Karpas-422 (cell line): ENCODE measurements around the gene DGKZ. TPM values are rescaled to one million over a fixed set of nuclear protein-coding genes. Genes with fewer than 3 reads are reported as not detected.

Experiments
- DNase-seq: peaks from one replicate; pipeline ENCODE4 v3.0.0-alpha.2; 2015
- H2AFZ ChIP-seq: fragments of 200-600 bp; sonication (generic); 2 replicates; pipeline ENCODE4 v1.6.1; 2014; ENCODE audit warnings: antibody characterized with exemption, low read length, mixed read lengths
- H3K27ac ChIP-seq: fragments of 200-600 bp; sonication (generic); 2 replicates; pipeline ENCODE4 v1.5.1; 2014; ENCODE audit warnings: mild to moderate bottlenecking, low read length, moderate library complexity
- H3K27me3 ChIP-seq: fragments of 200-600 bp; sonication (generic); 2 replicates; pipeline ENCODE4 v1.6.1; 2014; ENCODE audit warnings: low read length, mixed read lengths
- H3K36me3 ChIP-seq: fragments of 200-600 bp; sonication (generic); 2 replicates; pipeline ENCODE4 v1.6.1; 2014; ENCODE audit warnings: low read length, mixed read lengths; ENCODE audit not compliant: insufficient read depth
- H3K4me1 ChIP-seq: fragments of 200-600 bp; sonication (generic); 2 replicates; pipeline ENCODE4 v1.6.1; 2014; ENCODE audit warnings: mild to moderate bottlenecking, low read length, mixed read lengths
- H3K4me2 ChIP-seq: fragments of 200-600 bp; sonication (generic); 2 replicates; pipeline ENCODE4 v1.6.1; 2014; ENCODE audit warnings: low read length, low read depth, mild to moderate bottlenecking; ENCODE audit not compliant: poor library complexity, severe bottlenecking
- H3K4me3 ChIP-seq: fragments of 200-600 bp; sonication (generic); 2 replicates; pipeline ENCODE4 v1.5.1; 2014; ENCODE audit warnings: mild to moderate bottlenecking, antibody characterized with exemption, low read length, mixed read lengths
- H3K79me2 ChIP-seq: fragments of 200-600 bp; sonication (generic); 2 replicates; pipeline ENCODE4 v1.6.1; 2014; ENCODE audit warnings: mild to moderate bottlenecking, low read length, mixed read lengths
- H3K9ac ChIP-seq: fragments of 200-600 bp; sonication (generic); 2 replicates; pipeline ENCODE4 v1.6.0; 2014; ENCODE audit warnings: low read length
- H3K9me2 ChIP-seq: fragments of 200-600 bp; sonication (generic), shearing (Covaris generic); replicated peaks from 2 replicates; pipeline ENCODE4 v1.6.0; 2014; ENCODE audit warnings: mild to moderate bottlenecking, low read length, moderate library complexity; ENCODE audit not compliant: insufficient read depth
- H3K9me3 ChIP-seq: fragments of 300-700, 200-600 bp; sonication (generic); 2 replicates; pipeline ENCODE4 v1.6.1; 2014; ENCODE audit warnings: low read length, mixed read lengths
- H4K20me1 ChIP-seq: fragments of 200-600 bp; sonication (generic); 2 replicates; pipeline ENCODE4 v1.6.1; 2014; ENCODE audit warnings: mild to moderate bottlenecking, antibody characterized with exemption, low read length, low read depth; ENCODE audit not compliant: insufficient read depth
- total RNA-seq: library from RNA; depleted of rRNA; stranded (reverse); fragments of >200 nt; shearing (Covaris generic); gene quantifications from 2 replicates; pipeline ENCODE4 v1.2.3, GENCODE V29; 2014; ENCODE audit warnings: low replicate concordance

The DGKZ gene
- total RNA-seq, 1 experiment from 2014 or later = 59.4 TPM

DNA sequence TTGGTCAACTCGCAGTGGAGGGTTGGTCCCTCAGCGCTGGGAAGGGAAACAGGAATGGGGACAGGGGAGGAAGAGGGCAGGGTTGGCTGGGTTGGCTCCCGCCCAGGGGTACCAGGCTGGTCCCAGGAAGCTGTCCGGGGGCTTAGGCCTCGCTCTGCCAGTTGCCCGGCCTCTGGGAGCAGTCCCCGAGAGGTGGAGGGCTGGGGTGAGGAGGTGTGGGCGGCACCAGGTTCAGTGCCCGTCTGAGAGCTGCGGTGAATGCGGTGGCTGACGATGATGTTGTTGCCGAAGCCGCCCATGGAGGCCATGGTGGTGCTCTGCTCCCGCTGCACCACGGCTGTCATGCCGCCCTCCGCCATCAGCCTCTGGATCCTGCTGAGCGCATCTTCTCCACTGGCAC lies 50.3 kb downstream of the DGKZ start:
- Histone ChIP-seq H3K4me3 (no peak overlapping the region), H3K9ac (no peak overlapping the region), H3K4me2 (no peak overlapping the region), H3K79me2 (no peaks in the 10 kb centered on the region), H2AFZ (no peak overlapping the region), H3K9me2 (no peaks in the 10 kb centered on the region), H3K4me1 (peaks cover 4% of the 10 kb centered on the region), H3K27me3 (no peaks in the 10 kb centered on the region), H4K20me1 (peaks cover 14% of the 10 kb centered on the region), H3K36me3 (no peaks in the 10 kb centered on the region), H3K27ac (no peak overlapping the region), H3K9me3 (no peaks in the 10 kb centered on the region)
- DNase-seq = no peak

DNA sequence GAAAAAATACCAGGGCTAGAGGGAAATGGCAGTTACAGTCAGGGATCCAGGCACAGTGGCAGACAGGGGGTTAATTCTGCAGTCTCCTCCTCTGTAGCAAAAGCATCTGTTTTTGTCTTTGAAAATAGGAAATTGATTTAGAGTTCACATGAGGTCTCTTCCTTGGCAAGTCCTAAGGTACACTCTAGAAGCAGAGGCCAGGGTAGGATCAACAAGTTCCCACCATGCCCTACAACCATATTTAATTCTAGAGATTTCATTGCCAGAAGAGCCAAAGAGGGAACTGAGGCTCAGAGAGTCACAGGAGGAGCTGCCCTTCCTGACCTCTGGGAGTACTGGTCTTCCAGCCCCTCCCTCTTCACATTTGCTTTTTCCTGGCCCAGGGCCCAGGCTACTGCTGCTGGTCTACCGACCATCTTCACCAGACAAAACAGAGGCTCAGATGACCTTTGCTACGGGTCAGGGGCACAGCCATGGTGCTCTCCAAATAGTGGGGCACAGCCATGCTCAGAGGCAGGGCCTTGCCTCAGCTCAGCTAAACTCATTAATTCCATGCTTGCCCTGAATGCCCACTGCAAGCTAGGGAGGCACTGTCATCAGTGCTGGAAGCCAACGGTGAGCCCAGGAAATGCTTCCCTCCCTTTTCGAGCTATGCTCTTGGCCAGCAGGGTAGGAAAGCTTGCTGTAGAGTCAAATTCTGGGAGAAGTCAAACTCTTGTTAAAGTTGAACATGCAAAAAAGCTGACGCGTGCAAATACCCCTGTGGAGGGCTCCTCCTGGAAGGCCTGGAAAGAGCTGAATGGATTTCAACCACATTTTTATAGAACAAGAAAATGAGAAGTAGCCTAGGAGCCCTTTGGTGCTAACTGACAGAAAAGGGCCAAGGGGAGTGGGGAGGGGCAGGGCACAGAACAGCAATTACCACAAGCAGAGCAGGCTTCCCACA lies 56.0 kb downstream of the DGKZ start:
- Histone ChIP-seq H4K20me1 (no peaks in the 10 kb centered on the region), H2AFZ (no peak overlapping the region), H3K4me3 (no peak overlapping the region), H3K27ac (no peak overlapping the region), H3K79me2 (no peaks in the 10 kb centered on the region), H3K27me3 (no peaks in the 10 kb centered on the region), H3K4me1 (no peaks in the 10 kb centered on the region), H3K36me3 (peaks cover 6% of the 10 kb centered on the region; the same call in 1 of the 2 replicates), H3K9me2 (no peaks in the 10 kb centered on the region), H3K9ac (no peak overlapping the region), H3K4me2 (no peak overlapping the region), H3K9me3 (no peaks in the 10 kb centered on the region)
- DNase-seq = no peak

DNA sequence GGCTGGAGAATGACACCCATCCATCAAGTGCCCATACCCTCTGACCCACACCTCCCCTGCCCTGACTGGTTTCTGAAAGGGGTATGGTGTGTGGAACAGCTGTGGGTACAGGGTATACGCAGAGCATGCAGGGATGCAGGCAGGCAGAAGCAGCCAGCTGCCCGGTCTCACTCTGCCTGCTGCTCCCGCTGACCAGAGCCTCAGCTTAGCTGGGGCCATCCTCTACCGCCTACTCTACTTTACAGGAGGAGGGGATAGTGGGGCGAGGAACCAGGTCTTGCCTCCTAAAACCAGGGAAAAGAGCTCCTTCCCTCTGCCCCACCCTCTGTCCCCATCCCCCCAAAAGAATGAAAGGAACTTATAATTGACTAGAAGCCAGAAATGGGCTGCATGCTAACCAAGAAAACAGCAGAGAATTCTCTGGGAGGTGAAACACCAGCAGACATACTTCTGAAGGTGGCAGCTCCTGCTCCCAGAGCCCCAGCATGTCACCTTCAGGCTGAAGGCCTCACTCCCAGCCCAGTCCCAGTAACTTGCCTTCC lies 57.3 kb downstream of the DGKZ start:
- Histone ChIP-seq H3K9me2 (no peaks in the 10 kb centered on the region), H3K4me3 (no peak overlapping the region), H3K27me3 (no peaks in the 10 kb centered on the region), H3K36me3 (peaks cover 6% of the 10 kb centered on the region; the same call in 1 of the 2 replicates), H4K20me1 (no peaks in the 10 kb centered on the region), H3K4me1 (no peaks in the 10 kb centered on the region), H3K9ac (no peak overlapping the region), H3K27ac (no peak overlapping the region), H3K4me2 (no peak overlapping the region), H3K9me3 (no peaks in the 10 kb centered on the region), H2AFZ (no peak overlapping the region), H3K79me2 (no peaks in the 10 kb centered on the region)
- no peak for DNase-seq

DNA sequence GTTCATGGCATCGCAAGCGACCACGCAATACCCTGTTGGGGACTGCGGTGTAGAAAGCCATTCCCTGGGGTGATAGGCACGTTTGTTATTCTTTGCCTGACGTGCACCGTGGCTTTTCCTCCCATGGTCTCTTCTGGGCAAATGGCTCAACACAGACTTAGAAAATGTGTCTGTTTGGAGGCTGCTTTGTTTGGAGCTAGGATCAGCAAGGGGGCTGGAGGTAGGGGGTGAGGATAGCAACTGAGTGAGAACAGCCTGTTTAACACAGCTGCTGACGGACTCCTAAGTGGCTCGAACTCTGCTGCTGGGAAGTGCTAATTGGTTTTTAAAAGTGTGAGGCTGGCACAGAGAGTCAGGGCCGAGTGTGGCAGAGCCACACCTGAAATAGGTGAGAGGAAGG lies 60.4 kb downstream of the DGKZ start:
- no peak overlapping the region for H3K27ac ChIP-seq
- H4K20me1 ChIP-seq = no peaks in the 10 kb centered on the region
- H3K9ac ChIP-seq = no peak overlapping the region
- no peaks in the 10 kb centered on the region for H3K4me1 ChIP-seq
- H3K9me2 ChIP-seq = no peaks in the 10 kb centered on the region
- H3K79me2 ChIP-seq = no peaks in the 10 kb centered on the region
- H2AFZ ChIP-seq = no peak overlapping the region
- H3K27me3 ChIP-seq = no peaks in the 10 kb centered on the region
- peaks cover 6% of the 10 kb centered on the region; the same call in 1 of the 2 replicates for H3K36me3 ChIP-seq
- no peak for DNase-seq
- H3K4me3 ChIP-seq = no peak overlapping the region
- H3K9me3 ChIP-seq = no peaks in the 10 kb centered on the region
- no peak overlapping the region for H3K4me2 ChIP-seq

DNA sequence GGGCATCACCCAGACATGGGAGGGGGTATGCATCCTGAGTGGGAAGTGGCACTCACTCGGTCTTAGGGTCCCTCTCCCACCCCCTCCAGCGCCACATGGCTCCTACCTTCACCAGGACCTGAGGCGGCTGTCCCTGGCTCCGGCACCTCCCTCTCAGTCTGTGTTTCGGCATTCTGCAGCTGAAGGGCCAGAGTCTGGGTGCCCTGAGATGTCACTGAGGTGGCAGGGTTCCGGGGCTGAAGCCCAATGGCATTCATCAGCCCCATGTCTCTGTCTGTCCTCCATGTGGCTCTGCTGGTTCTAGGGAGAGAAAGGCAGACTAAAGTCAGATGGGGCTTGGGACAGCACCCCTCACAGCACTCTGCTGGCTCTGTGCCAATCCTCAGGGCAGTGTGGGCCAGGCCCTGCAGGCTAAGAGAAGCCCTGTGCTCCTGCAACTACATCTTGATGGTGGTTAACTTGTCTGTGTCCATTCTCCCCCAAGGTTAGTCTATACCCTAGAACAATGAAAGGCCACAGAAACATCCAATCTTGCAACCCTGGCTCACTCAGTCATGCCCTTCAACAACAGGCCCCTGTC lies 61.2 kb downstream of the DGKZ start:
- H3K9ac ChIP-seq = no peak overlapping the region
- no peaks in the 10 kb centered on the region for H3K79me2 ChIP-seq
- no peaks in the 10 kb centered on the region for H3K4me1 ChIP-seq
- no peak overlapping the region for H3K4me2 ChIP-seq
- no peak overlapping the region for H3K4me3 ChIP-seq
- no peaks in the 10 kb centered on the region for H3K9me2 ChIP-seq
- no peaks in the 10 kb centered on the region for H4K20me1 ChIP-seq
- H2AFZ ChIP-seq = no peak overlapping the region
- no peak for DNase-seq
- no peaks in the 10 kb centered on the region for H3K9me3 ChIP-seq
- H3K36me3 ChIP-seq = peaks cover 6% of the 10 kb centered on the region; the same call in 1 of the 2 replicates
- no peaks in the 10 kb centered on the region for H3K27me3 ChIP-seq
- H3K27ac ChIP-seq = no peak overlapping the region

DNA sequence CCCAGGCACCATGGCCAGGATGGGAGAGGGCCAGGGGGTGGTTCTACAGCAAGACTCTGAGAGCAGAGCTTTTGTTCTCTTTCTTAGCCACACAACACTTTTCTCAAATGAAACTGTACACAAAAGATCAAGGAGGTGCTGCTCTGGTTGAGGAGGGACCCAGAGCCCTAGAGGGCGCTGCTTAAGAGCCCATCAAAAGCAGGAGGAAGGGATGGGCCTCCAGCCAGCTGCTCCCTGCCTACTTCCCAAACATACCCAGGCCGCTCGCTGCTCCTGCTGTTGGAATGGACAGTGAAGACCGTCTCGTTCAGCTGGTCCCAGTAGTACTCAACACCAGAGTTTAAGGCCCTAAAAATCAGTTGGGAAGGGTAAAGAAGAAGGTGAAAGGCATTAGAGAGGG lies 62.8 kb downstream of the DGKZ start:
- Histone ChIP-seq H3K4me3 (no peak overlapping the region), H3K27ac (no peak overlapping the region), H3K4me2 (no peak overlapping the region), H3K9me2 (no peaks in the 10 kb centered on the region), H4K20me1 (no peaks in the 10 kb centered on the region), H3K27me3 (no peaks in the 10 kb centered on the region), H2AFZ (no peak overlapping the region), H3K9ac (no peak overlapping the region), H3K4me1 (no peaks in the 10 kb centered on the region), H3K9me3 (no peaks in the 10 kb centered on the region), H3K36me3 (peaks cover 6% of the 10 kb centered on the region; the same call in 1 of the 2 replicates), H3K79me2 (no peaks in the 10 kb centered on the region)
- DNase-seq = no peak

DNA sequence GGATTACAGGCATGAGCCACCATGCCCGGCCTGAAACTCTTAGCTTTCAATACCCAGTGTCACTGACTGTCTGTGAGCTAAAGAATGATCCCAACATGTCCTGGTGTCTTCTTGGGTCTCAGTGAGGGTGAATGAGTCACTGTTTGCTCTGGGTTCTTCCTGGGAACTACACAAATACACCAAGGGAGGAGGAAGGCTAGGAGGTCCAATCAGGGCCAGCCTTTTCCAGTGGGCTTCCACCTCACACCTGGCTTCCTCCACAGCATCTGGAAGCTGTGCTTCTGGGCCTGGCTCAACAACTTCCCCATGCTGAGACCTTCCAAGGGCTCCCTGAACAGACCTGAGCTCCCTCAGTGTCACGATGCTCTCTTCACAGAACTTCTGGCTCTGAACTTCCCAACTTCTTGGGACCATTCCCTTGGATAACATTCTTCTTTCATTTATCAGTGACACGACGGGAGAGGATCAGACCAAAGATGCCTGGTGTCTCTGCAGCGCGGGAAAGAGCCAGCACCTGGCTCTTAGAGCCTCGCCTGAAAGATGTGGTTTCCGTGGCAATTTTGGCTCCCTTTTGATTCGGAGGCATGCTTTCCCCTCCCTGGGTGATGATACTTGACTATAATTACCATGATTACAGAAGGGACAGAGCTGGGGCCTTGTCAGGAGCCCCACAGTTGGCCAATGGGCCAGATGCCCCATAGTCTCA lies 66.7 kb downstream of the DGKZ start:
- no peaks in the 10 kb centered on the region for H3K9me2 ChIP-seq
- no peaks in the 10 kb centered on the region for H3K79me2 ChIP-seq
- no peaks in the 10 kb centered on the region for H3K27me3 ChIP-seq
- no peaks in the 10 kb centered on the region for H4K20me1 ChIP-seq
- no peak for DNase-seq
- H3K4me2 ChIP-seq = no peak overlapping the region
- no peaks in the 10 kb centered on the region for H3K9me3 ChIP-seq
- H3K9ac ChIP-seq = no peak overlapping the region
- H2AFZ ChIP-seq = no peak overlapping the region
- H3K27ac ChIP-seq = no peak overlapping the region
- H3K4me1 ChIP-seq = no peaks in the 10 kb centered on the region
- H3K4me3 ChIP-seq = no peak overlapping the region
- H3K36me3 ChIP-seq = no peaks in the 10 kb centered on the region

DNA sequence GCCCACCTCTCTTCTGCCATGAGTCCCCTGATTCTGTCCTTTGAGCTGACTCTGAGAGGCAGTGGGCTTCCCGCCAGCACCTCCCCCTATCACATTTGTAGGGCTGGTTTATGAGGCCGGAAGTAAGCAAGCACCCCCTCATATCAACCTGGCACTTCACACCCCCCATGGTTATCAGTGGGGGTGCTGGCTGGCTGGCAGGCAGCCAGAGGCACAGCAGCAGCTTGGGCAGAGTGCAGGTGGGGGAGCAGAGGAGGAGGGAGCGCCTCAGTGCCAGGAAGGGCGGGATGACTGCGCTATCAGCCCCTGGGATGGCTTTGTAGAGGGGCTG lies 67.2 kb downstream of the DGKZ start:
- Histone ChIP-seq H3K9me3 (no peaks in the 10 kb centered on the region), H4K20me1 (no peaks in the 10 kb centered on the region), H3K9me2 (no peaks in the 10 kb centered on the region), H3K27me3 (no peaks in the 10 kb centered on the region), H3K4me2 (no peak overlapping the region), H3K4me1 (no peaks in the 10 kb centered on the region), H3K4me3 (no peak overlapping the region), H3K27ac (no peak overlapping the region), H3K9ac (no peak overlapping the region), H3K79me2 (no peaks in the 10 kb centered on the region), H3K36me3 (no peaks in the 10 kb centered on the region), H2AFZ (no peak overlapping the region)
- no peak for DNase-seq
